CMK (cell line): Measurements from ENCODE around the gene ERN2.

Experiments used
- DNase-seq: peaks from one replicate; pipeline ENCODE4 v3.0.0-alpha.2; 2010; ENCODE audit warnings: low read depth

ERN2 gene

GRCh38 chr16:23687034-23687808, 25.8 kb downstream of the ERN2 start:
- DNase-seq, result no peak

GRCh38 chr16:23683487-23683886, 29.5 kb downstream of the ERN2 start:
- DNase-seq, result no peak

- no peak for DNase-seq
These were observed 30.8 kb downstream of the ERN2 start for GRCh38 chr16:23682181-23682580.

GRCh38 chr16:23679986-23680336, 33.1 kb downstream of the ERN2 start:
- no peak for DNase-seq

- DNase-seq, result peak; percentile 68
These were observed 33.6 kb downstream of the ERN2 start for GRCh38 chr16:23679274-23679985.

- peak; percentile 52 for DNase-seq
These were observed 34.4 kb downstream of the ERN2 start, which contains the start of gene PLK1 for GRCh38 chr16:23678430-23679273. Gene PLK1, plus strand, starts transcription at chr16:23678889. Its CDS starts 44 bp downstream, at chr16:23678933.

GRCh38 chr16:23676924-23677480, 36.0 kb downstream of the ERN2 start:
- DNase-seq, result no peak

- DNase-seq, result no peak
These were observed 38.9 kb downstream of the ERN2 start for GRCh38 chr16:23673971-23674614.

GRCh38 chr16:23670137-23670776, 42.8 kb downstream of the ERN2 start:
- DNase-seq, result no peak

- no peak for DNase-seq
These were observed 44.1 kb downstream of the ERN2 start for GRCh38 chr16:23668873-23669272.

- no peak for DNase-seq
These were observed 44.8 kb downstream of the ERN2 start for GRCh38 chr16:23668225-23668624.

GRCh38 chr16:23667355-23667659, 45.7 kb downstream of the ERN2 start:
- no peak for DNase-seq

- DNase-seq, result no peak
These were observed 46.3 kb downstream of the ERN2 start for GRCh38 chr16:23666571-23667354.

- DNase-seq, result no peak
These were observed 49.1 kb downstream of the ERN2 start for GRCh38 chr16:23663918-23664317.

- DNase-seq, result no peak
These were observed 61.0 kb downstream of the ERN2 start for GRCh38 chr16:23651943-23652468.

GRCh38 chr16:23650674-23651416, 62.2 kb downstream of the ERN2 start:
- no peak for DNase-seq

GRCh38 chr16:23642246-23642774, 70.7 kb downstream of the ERN2 start:
- no peak for DNase-seq

- DNase-seq, result peak; percentile 81
These were observed 71.9 kb downstream of the ERN2 start, which contains the start of the genes DCTN5 and PALB2 for GRCh38 chr16:23640931-23641765. Gene DCTN5, plus strand, starts transcription at chr16:23641466. Its CDS starts 77 bp downstream, at chr16:23641543. Gene PALB2, minus strand, starts transcription at chr16:23641310. Its CDS starts 153 bp downstream, at chr16:23641157.
